Dedifferentiated amniotic fluid mesenchymal stem cell (primary cell): ENCODE data around the gene DCBLD2.

Experiments used
- DNase-seq: peaks from one replicate; pipeline ENCODE4 v3.0.0-alpha.2; 2016; ENCODE audit errors: extremely low spot score

DCBLD2 gene

GRCh38 chr3:98793971-98794370 is 107.5 kb downstream of the DCBLD2 start:
- DNase-seq = no peak

- DNase-seq = no peak
Measured at GRCh38 chr3:98791341-98792325, 109.9 kb downstream of the DCBLD2 start.

- no peak for DNase-seq
Measured at GRCh38 chr3:98788651-98789050, 112.8 kb downstream of the DCBLD2 start.

- DNase-seq = no peak
Measured at GRCh38 chr3:98787181-98787580, 114.3 kb downstream of the DCBLD2 start.

- DNase-seq = no peak
Measured at GRCh38 chr3:98786364-98787006, 115.0 kb downstream of the DCBLD2 start.

GRCh38 chr3:98784666-98785600 is 116.6 kb downstream of the DCBLD2 start:
- peak; percentile 53 for DNase-seq

GRCh38 chr3:98784042-98784441 is 117.5 kb downstream of the DCBLD2 start:
- DNase-seq = no peak

GRCh38 chr3:98782824-98783500 is 118.5 kb downstream of the DCBLD2 start:
- DNase-seq = no peak

- DNase-seq = no peak
Measured at GRCh38 chr3:98780343-98780742, 121.2 kb downstream of the DCBLD2 start.

GRCh38 chr3:98779541-98780335 is 121.8 kb downstream of the DCBLD2 start:
- no peak for DNase-seq

- DNase-seq = no peak
Measured at GRCh38 chr3:98778852-98779413, 122.6 kb downstream of the DCBLD2 start.

- DNase-seq = no peak
Measured at GRCh38 chr3:98778383-98778782, 123.1 kb downstream of the DCBLD2 start.

- peak; percentile 66 for DNase-seq
Measured at GRCh38 chr3:98777801-98778220, 123.7 kb downstream of the DCBLD2 start.

GRCh38 chr3:98777286-98777685 is 124.2 kb downstream of the DCBLD2 start:
- no peak for DNase-seq

GRCh38 chr3:98776140-98776493 is 125.4 kb downstream of the DCBLD2 start:
- no peak for DNase-seq

- no peak for DNase-seq
Measured at GRCh38 chr3:98775459-98776139, 125.9 kb downstream of the DCBLD2 start.

- DNase-seq = no peak
Measured at GRCh38 chr3:98772022-98772421, 129.5 kb downstream of the DCBLD2 start.

GRCh38 chr3:98770261-98771039 is 131.0 kb downstream of the DCBLD2 start:
- no peak for DNase-seq

GRCh38 chr3:98769448-98769847 is 132.0 kb downstream of the DCBLD2 start:
- no peak for DNase-seq
